Keratinocyte (primary cell): ENCODE data around the gene TM9SF1. TPM values are rescaled to one million over a fixed set of nuclear protein-coding genes. Genes with fewer than 3 reads are reported as not detected.

ENCODE experiments used
- DNase-seq: peaks from one replicate; pipeline ENCODE4 v3.0.0-alpha.2; 2011; ENCODE audit warnings: low read depth, missing footprints, low spot score
- FAIRE-seq: peaks from 2 replicates; lab custom pipeline; 2011; peaks lifted over from hg19 to GRCh38; lab: Jason Lieb, UNC
- H2AFZ ChIP-seq: 2 replicates; pipeline ENCODE4 v1.6.0; 2012; ENCODE audit warnings: low read length, control low read depth, inconsistent platforms; ENCODE audit not compliant: control insufficient read depth
- H3K27ac ChIP-seq: 2 replicates; pipeline ENCODE4 v1.5.1; 2011; ENCODE audit warnings: low read length; ENCODE audit not compliant: control insufficient read depth, insufficient read depth
- H3K27me3 ChIP-seq: 3 replicates; pipeline ENCODE4 v1.6.0; 2011; ENCODE audit warnings: low read length; ENCODE audit not compliant: control insufficient read depth, insufficient read depth; ENCODE audit errors: extremely low read depth
- H3K36me3 ChIP-seq, 2 experiments: 2 replicates in 1 of 2; 3 replicates in 1 of 2; pipeline ENCODE4 v1.5.1; 2011; ENCODE audit warnings: low read length in 2 of 2, mild to moderate bottlenecking in 1 of 2; ENCODE audit not compliant: control insufficient read depth in 2 of 2, insufficient read depth in 2 of 2; ENCODE audit errors: extremely low read depth in 1 of 2
- H3K4me1 ChIP-seq: 3 replicates; pipeline ENCODE4 v1.5.1; 2011; ENCODE audit warnings: low read length; ENCODE audit not compliant: control insufficient read depth, insufficient read depth; ENCODE audit errors: extremely low read depth
- H3K4me2 ChIP-seq: 3 replicates; pipeline ENCODE4 v1.6.0; 2011; ENCODE audit warnings: low read depth, low read length; ENCODE audit not compliant: control insufficient read depth, insufficient read depth; ENCODE audit errors: extremely low read depth
- H3K4me3 ChIP-seq, 3 experiments: fragments of 200-600 bp in 1 of 3; sonication (generic) in 1 of 3; 2 replicates in 2 of 3; 3 replicates in 1 of 3; pipeline ENCODE4 v1.5.1; 2011 to 2016; ENCODE audit warnings: low read length in 3 of 3, mild to moderate bottlenecking in 3 of 3, control low read depth in 2 of 3, inconsistent platforms in 1 of 3, low read depth in 1 of 3, mixed read lengths in 1 of 3, mixed run types in 1 of 3, moderate library complexity in 1 of 3; ENCODE audit not compliant: control insufficient read depth in 2 of 3, insufficient read depth in 2 of 3; ENCODE audit errors: extremely low read depth in 1 of 3
- H3K79me2 ChIP-seq: 2 replicates; pipeline ENCODE4 v1.6.0; 2012; ENCODE audit warnings: low read length; ENCODE audit not compliant: control insufficient read depth, insufficient read depth
- H3K9ac ChIP-seq: 3 replicates; pipeline ENCODE4 v1.6.0; 2011; ENCODE audit warnings: low read length; ENCODE audit not compliant: control insufficient read depth, insufficient read depth; ENCODE audit errors: extremely low read depth
- H3K9me1 ChIP-seq: 3 replicates; pipeline ENCODE4 v1.6.0; 2011; ENCODE audit warnings: low read length; ENCODE audit not compliant: control insufficient read depth, insufficient read depth; ENCODE audit errors: extremely low read depth
- H3K9me3 ChIP-seq: 2 replicates; pipeline ENCODE4 v1.5.1; 2012; ENCODE audit warnings: low read depth, low read length; ENCODE audit not compliant: control insufficient read depth
- H4K20me1 ChIP-seq: 3 replicates; pipeline ENCODE4 v1.6.0; 2011; ENCODE audit warnings: low read length; ENCODE audit not compliant: control insufficient read depth, insufficient read depth; ENCODE audit errors: extremely low read depth
- CTCF ChIP-seq, 3 experiments: IDR thresholded peaks in 1 of 3; conservative IDR thresholded peaks in 1 of 3; optimal IDR thresholded peaks in 1 of 3; 2 replicates in 2 of 3; 3 replicates in 1 of 3; pipeline versions ENCODE3 to v1.5.1; 2011; ENCODE audit warnings: low read length in 3 of 3, mild to moderate bottlenecking in 3 of 3, moderate library complexity in 2 of 3, control low read depth in 1 of 3, inconsistent platforms in 1 of 3; ENCODE audit not compliant: insufficient read depth in 2 of 3; ENCODE audit errors: extremely low read depth in 1 of 3
- EZH2 ChIP-seq: IDR thresholded peaks from one replicate; pipeline ENCODE4 v1.6.1; 2012; ENCODE audit warnings: inconsistent platforms, mild to moderate bottlenecking, low read length, moderate library complexity
- dilution Hi-C: fragments of 300-500 bp; cut with MboI; formaldehyde crosslinking; loops from one replicate; pipeline ENCODE4 v1.7.0; 2020; ENCODE audit warnings: low sequenced_read_pairs; ENCODE audit not compliant: extremely low pct_ligation_motif_present
- polyA plus RNA-seq, 5 experiments: library from polyadenylated mRNA; depleted of rRNA in 3 of 5; stranded (reverse) in 3 of 5; stranded (forward) in 1 of 5; unstranded in 1 of 5; fragments of >200 nt; gene quantifications; 1 replicate in 1 of 5; 2 replicates in 3 of 5; 3 replicates in 1 of 5; pipeline versions ENCODE4 v1.2.1 to v1.2.3, GENCODE V29; 2011 to 2012; ENCODE audit warnings: missing spikeins in 2 of 5, low read depth in 1 of 5, low replicate concordance in 1 of 5

Gene TM9SF1
- polyA plus RNA-seq, 1 donor (not counting 4 experiments of a cell fraction or from before 2014, with no cell fraction given): 19.2 TPM

- Histone ChIP-seq H3K4me1 (no peaks in the 10 kb centered on the region), H3K79me2 (peaks cover 14% of the 10 kb centered on the region), H3K27me3 (no peaks in the 10 kb centered on the region), H3K4me3 (no peak overlapping the region), H2AFZ (no peak overlapping the region), H3K9ac (no peak overlapping the region), H3K27ac (no peak overlapping the region), H3K9me1 (no peaks in the 10 kb centered on the region), H3K4me2 (no peak overlapping the region), H3K36me3 (peaks cover 46 to 52% of the 10 kb centered on the region in 2 experiments), H3K9me3 (no peaks in the 10 kb centered on the region), H4K20me1 (no peaks in the 10 kb centered on the region)
- TF ChIP-seq EZH2 (no peak), CTCF (optimal IDR thresholded peaks at IDR 0.05 in 1 of 3, IDR thresholded peaks at IDR 0.05 in 1 of 3, conservative IDR thresholded peaks at IDR 0.05 in 1 of 3; ENCODE audit: extremely low read depth in 1 of 3, insufficient read depth in 2 of 3, low read length in 3 of 3) (no peak)
- FAIRE-seq (no peak), DNase-seq (no peak)
- dilution Hi-C loops: no loop called here
Observed at GRCh38 chr14:24155100-24155499, 40.1 kb downstream of the TM9SF1 start.

- peaks cover 42% of the 10 kb centered on the region for H3K79me2 ChIP-seq
- H3K4me1 ChIP-seq: peaks cover 11% of the 10 kb centered on the region
- H3K9ac ChIP-seq: no peak overlapping the region
- no peak for DNase-seq
- no peak overlapping the region for H3K4me3 ChIP-seq
- no peaks in the 10 kb centered on the region for H3K27me3 ChIP-seq
- H3K9me1 ChIP-seq: no peaks in the 10 kb centered on the region
- no peaks in the 10 kb centered on the region for H3K9me3 ChIP-seq
- H3K4me2 ChIP-seq: no peak overlapping the region
- H2AFZ ChIP-seq: no peak overlapping the region
- dilution Hi-C loops: no loop called here
- no peak for FAIRE-seq
- H3K27ac ChIP-seq: no peak overlapping the region
- H3K36me3 ChIP-seq: peaks cover 40 to 56% of the 10 kb centered on the region in 2 experiments
- TF ChIP-seq CTCF (optimal IDR thresholded peaks at IDR 0.05 in 1 of 3, IDR thresholded peaks at IDR 0.05 in 1 of 3, conservative IDR thresholded peaks at IDR 0.05 in 1 of 3; ENCODE audit: extremely low read depth in 1 of 3, insufficient read depth in 2 of 3, low read length in 3 of 3) (no peak), EZH2 (no peak)
- no peaks in the 10 kb centered on the region for H4K20me1 ChIP-seq
Observed at GRCh38 chr14:24151404-24152080, 43.7 kb downstream of the TM9SF1 start.
